22Rv1 (cell line): Measurements from ENCODE around the gene NFATC2.

ENCODE experiments used
- H3K27ac ChIP-seq: fragments of 450-650 bp; 2 replicates; pipeline ENCODE4 v1.5.1; 2017
- CTCF ChIP-seq: fragments of 450-650 bp; IDR thresholded peaks from 2 replicates; pipeline ENCODE4 v1.5.1; 2017; ENCODE audit warnings: mild to moderate bottlenecking
- ZFX ChIP-seq: fragments of 450-650 bp; IDR thresholded peaks from 2 replicates; pipeline ENCODE4 v1.6.1; 2017; ENCODE audit warnings: antibody characterized with exemption, borderline replicate concordance

Gene NFATC2

GRCh38 chr20:51362254-51362653 lies 180.3 kb downstream of the NFATC2 start:
- H3K27ac ChIP-seq, result no peak overlapping the region
- TF ChIP-seq CTCF, result no peak

- no peak overlapping the region for H3K27ac ChIP-seq
- no peak for TF ChIP-seq CTCF
- no peak for TF ChIP-seq ZFX
Observed at GRCh38 chr20:51361258-51361657, 181.3 kb downstream of the NFATC2 start.

- no peak for TF ChIP-seq CTCF
- TF ChIP-seq ZFX, result no peak
- H3K27ac ChIP-seq, result no peak overlapping the region
Observed at GRCh38 chr20:51360451-51361201, 181.9 kb downstream of the NFATC2 start.

GRCh38 chr20:51359947-51360346 lies 182.6 kb downstream of the NFATC2 start:
- no peak overlapping the region for H3K27ac ChIP-seq
- TF ChIP-seq CTCF (no peak), ZFX (no peak)

GRCh38 chr20:51359401-51359800 lies 183.1 kb downstream of the NFATC2 start:
- TF ChIP-seq ZFX (no peak), CTCF (no peak)
- H3K27ac ChIP-seq, result no peak overlapping the region

GRCh38 chr20:51358032-51358724 lies 184.3 kb downstream of the NFATC2 start:
- no peak overlapping the region for H3K27ac ChIP-seq
- TF ChIP-seq CTCF (no peak), ZFX (no peak)

- TF ChIP-seq CTCF, result no peak
- no peak for TF ChIP-seq ZFX
- no peak overlapping the region for H3K27ac ChIP-seq
Observed at GRCh38 chr20:51357543-51357942, 185.0 kb downstream of the NFATC2 start.
